Upper lobe of left lung (tissue), 6 donors: Measurements from ENCODE around the gene GNPAT. TPM values are rescaled to one million over a fixed set of nuclear protein-coding genes. Genes with fewer than 3 reads are reported as not detected.

Experiments used
- ATAC-seq, 2 donors: fragments of 200-7000 bp; cut with Tn5 transposase; one replicate each; pipeline ENCODE4 v1.9.1; 2022; ENCODE audit warnings: mild to moderate bottlenecking in 2 of 2, moderate library complexity in 2 of 2; ENCODE audit not compliant: low FRiP score in 2 of 2
- DNase-seq, 2 donors: peaks; one replicate each; pipeline ENCODE4 v3.0.0-alpha.2; 2019 to 2020
- H3K27ac ChIP-seq, 4 donors: fragments of 200-600 bp; sonication (generic); one replicate each; pipeline ENCODE4 v1.5.1; 2016 to 2019
- H3K27me3 ChIP-seq, 4 donors: fragments of 200-600 bp; sonication (generic); one replicate each; pipeline ENCODE4 v1.5.1; 2017 to 2019
- H3K36me3 ChIP-seq, 4 donors: fragments of 200-600 bp; sonication (generic); one replicate each; pipeline ENCODE4 v1.5.1; 2016 to 2019
- H3K4me1 ChIP-seq, 4 donors: fragments of 200-600 bp; sonication (generic); one replicate each; pipeline ENCODE4 v1.5.1; 2018 to 2019
- H3K4me3 ChIP-seq, 4 donors: fragments of 200-600 bp; sonication (generic); one replicate each; pipeline ENCODE4 v1.5.1; 2017 to 2019; ENCODE audit warnings: mild to moderate bottlenecking in 2 of 4, moderate library complexity in 1 of 4
- H3K9me3 ChIP-seq, 4 donors: fragments of 200-600 bp; sonication (generic); one replicate each; pipeline ENCODE4 v1.5.1; 2018 to 2019
- EP300 ChIP-seq, 4 donors: sonication (generic); formaldehyde crosslinking; IDR thresholded peaks; one replicate each; pipeline ENCODE4 v1.5.1; 2017; ENCODE audit warnings: antibody characterized with exemption in 4 of 4, control low read depth in 2 of 4
- POLR2A ChIP-seq, 4 donors: fragments of 450-650 bp; IDR thresholded peaks; one replicate each; pipeline ENCODE4 v1.5.1; 2016 to 2017; ENCODE audit warnings: antibody characterized with exemption in 4 of 4, mild to moderate bottlenecking in 2 of 4
- POLR2AphosphoS5 ChIP-seq, 2 donors: sonication (generic); formaldehyde crosslinking; IDR thresholded peaks; one replicate each; pipeline ENCODE4 v1.5.1; 2017; ENCODE audit warnings: antibody characterized with exemption in 2 of 2
- WGBS, 2 donors: methylation state at CpG; one replicate each; pipeline ENCODE4 v1.1.5; 2017 to 2018; 5-methylcytosine and 5-hydroxymethylcytosine counted together
- total RNA-seq, 6 donors: library from RNA; depleted of rRNA in 4 of 6; stranded (reverse); fragments of >200 nt in 4 of 6; gene quantifications; one replicate each; pipeline versions ENCODE4 v1.1.0 to v1.2.1, GENCODE V29; 2016 to 2021
- TF ChIP-seq, protein P1 (sequence below), 6 experiments: fragments of 450-650 bp in 4 of 6; fragments of 200-600 bp in 2 of 6; sonication (generic) in 2 of 6; IDR thresholded peaks; one replicate each; pipeline ENCODE4 v1.5.1; 2016 to 2019; ENCODE audit warnings: antibody characterized with exemption in 6 of 6
- donor health status: DM: no; HTN: no; CAD: no; lungs with moderate emphysema.
- donor health status: DM: no; HTN: yes; CAD: no; lungs with severe emphysema.

Gene GNPAT
- total RNA-seq, result 10 to 100 TPM; 14.0 to 65.0 (median 30.5) TPM

- Histone ChIP-seq H3K36me3 (peaks cover 0 to 28% (median 12%) of the 10 kb centered on the region in 4 donors), H3K27ac (peak within 1 kb of the TSS; percentile 82 to 90 (median 87)), H3K27me3 (no peaks in the 10 kb centered on the region), H3K9me3 (no peaks in the 10 kb centered on the region), H3K4me3 (peak within 1 kb of the TSS; percentile 46 to 82 (median 70)), H3K4me1 (peaks cover 23 to 29% (median 27%) of the 10 kb centered on the region in 4 donors)
- peak; percentile 97 to 99 for ATAC-seq
- WGBS, 2 donors, result 1% methylated on average over 24 to 39 of the region's 51 CpGs
- TF ChIP-seq POLR2AphosphoS5 (IDR thresholded peaks at IDR 0.05), result peak; percentile 86 to 96
- peak in 3 of 4 donors; percentile 69 to 95 (median 90) for TF ChIP-seq POLR2A (IDR thresholded peaks at IDR 0.05)
- TF ChIP-seq EP300 (IDR thresholded peaks at IDR 0.05), result no peak
- TF ChIP-seq, protein P1, sequence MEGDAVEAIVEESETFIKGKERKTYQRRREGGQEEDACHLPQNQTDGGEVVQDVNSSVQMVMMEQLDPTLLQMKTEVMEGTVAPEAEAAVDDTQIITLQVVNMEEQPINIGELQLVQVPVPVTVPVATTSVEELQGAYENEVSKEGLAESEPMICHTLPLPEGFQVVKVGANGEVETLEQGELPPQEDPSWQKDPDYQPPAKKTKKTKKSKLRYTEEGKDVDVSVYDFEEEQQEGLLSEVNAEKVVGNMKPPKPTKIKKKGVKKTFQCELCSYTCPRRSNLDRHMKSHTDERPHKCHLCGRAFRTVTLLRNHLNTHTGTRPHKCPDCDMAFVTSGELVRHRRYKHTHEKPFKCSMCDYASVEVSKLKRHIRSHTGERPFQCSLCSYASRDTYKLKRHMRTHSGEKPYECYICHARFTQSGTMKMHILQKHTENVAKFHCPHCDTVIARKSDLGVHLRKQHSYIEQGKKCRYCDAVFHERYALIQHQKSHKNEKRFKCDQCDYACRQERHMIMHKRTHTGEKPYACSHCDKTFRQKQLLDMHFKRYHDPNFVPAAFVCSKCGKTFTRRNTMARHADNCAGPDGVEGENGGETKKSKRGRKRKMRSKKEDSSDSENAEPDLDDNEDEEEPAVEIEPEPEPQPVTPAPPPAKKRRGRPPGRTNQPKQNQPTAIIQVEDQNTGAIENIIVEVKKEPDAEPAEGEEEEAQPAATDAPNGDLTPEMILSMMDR (IDR thresholded peaks at IDR 0.05), result peak in 1 of 6 experiments; percentile 20
- DNase-seq, result peak; percentile 86 to 98
These were observed at the start of gene GNPAT for GRCh38 chr1:231240883-231241735. TSS of gene GNPAT (plus strand) at chr1:231241212. CDS start at chr1:231241379, 167 bp downstream.

DNA sequence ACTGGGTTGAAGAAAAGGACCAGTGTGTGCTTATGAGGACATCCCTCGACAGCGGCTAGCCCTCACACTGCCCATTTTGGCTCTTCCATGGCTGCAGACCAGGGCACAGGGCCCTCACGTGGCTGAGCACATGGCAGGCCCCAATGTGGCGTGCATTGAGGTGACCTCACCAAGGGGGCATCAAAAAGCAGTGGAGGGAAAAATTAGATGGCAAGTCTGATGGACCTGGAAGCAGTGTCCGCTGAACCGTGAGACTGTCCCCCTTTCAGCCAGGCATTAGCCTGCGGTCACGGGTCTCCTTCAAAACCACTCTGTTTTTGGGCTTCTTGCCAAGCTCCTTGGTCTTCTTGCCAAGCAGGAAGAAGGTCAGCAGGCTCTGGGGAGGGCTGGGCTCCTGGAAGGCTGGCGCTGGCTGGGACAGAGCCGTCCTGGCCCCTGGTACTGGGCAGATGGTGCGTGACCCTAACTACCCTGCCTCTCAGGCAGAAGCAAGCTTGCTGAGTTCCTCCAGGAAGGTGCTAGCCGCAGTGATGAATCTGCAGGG lies 48.3 kb upstream of the GNPAT start:
- H3K4me1 ChIP-seq, result peaks cover 0 to 10% (median 6%) of the 10 kb centered on the region in 4 donors
- WGBS, 2 donors, result 34 to 39% methylated on average over 11 to 12 of the region's 12 CpGs
- DNase-seq (peak in 1 of 2 donors; percentile 82), ATAC-seq (peak; percentile 37 to 80)
- TF ChIP-seq POLR2A (IDR thresholded peaks at IDR 0.05) (no peak), EP300 (IDR thresholded peaks at IDR 0.05) (no peak), POLR2AphosphoS5 (IDR thresholded peaks at IDR 0.05) (no peak)
- TF ChIP-seq, protein P1 (IDR thresholded peaks at IDR 0.05), result no peak
- peaks cover 0 to 3% (median 0%) of the 10 kb centered on the region in 4 donors for H3K9me3 ChIP-seq
- no peaks in the 10 kb centered on the region for H3K36me3 ChIP-seq
- H3K27ac ChIP-seq, result no peak overlapping the region
- no peak overlapping the region for H3K4me3 ChIP-seq
- no peaks in the 10 kb centered on the region for H3K27me3 ChIP-seq

DNA sequence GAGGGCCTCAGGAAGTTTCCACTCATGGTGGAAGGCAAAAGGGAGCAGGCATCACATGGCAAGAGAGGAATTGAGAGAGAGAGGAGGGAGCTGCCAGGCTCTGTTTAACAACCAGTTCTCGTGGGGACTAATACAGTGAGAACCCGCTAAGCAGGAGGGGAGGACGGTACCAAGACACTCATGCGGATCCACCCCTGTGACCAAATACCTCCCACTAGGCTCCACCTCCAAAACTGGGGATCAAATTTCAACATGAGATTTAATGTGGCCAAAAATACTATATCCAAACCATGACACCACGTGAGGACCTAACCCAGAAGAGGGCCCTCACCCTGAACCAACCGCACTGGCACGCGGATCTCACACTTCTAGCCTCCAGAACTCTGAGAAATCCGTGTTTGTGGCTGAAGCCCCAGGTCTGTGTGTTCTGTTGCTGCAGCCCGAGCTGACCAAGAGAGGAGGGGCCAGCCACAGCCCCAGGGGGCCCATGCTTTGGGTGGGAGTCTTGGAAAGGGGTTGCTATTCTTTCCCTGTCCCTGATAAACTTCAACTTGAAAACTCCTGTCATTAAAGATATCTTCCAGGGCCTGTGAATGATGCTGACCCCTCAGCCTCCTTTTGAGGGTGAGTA lies 47.2 kb upstream of the GNPAT start:
- WGBS, 2 donors, result 71 to 80% methylated on average over 7 to 10 of the region's 10 CpGs
- Histone ChIP-seq H3K9me3 (peaks cover 0 to 3% (median 0%) of the 10 kb centered on the region in 4 donors), H3K27ac (no peak overlapping the region), H3K4me3 (no peak overlapping the region), H3K4me1 (peaks cover 0 to 10% (median 6%) of the 10 kb centered on the region in 4 donors), H3K27me3 (no peaks in the 10 kb centered on the region), H3K36me3 (no peaks in the 10 kb centered on the region)
- DNase-seq (no peak), ATAC-seq (no peak)
- no peak for TF ChIP-seq POLR2AphosphoS5 (IDR thresholded peaks at IDR 0.05)
- TF ChIP-seq, protein P1 (IDR thresholded peaks at IDR 0.05), result no peak
- no peak for TF ChIP-seq POLR2A (IDR thresholded peaks at IDR 0.05)
- no peak for TF ChIP-seq EP300 (IDR thresholded peaks at IDR 0.05)

GRCh38 chr1:231194476-231194842 lies 46.6 kb upstream of the GNPAT start:
- DNase-seq (no peak), ATAC-seq (no peak)
- Histone ChIP-seq H3K36me3 (no peaks in the 10 kb centered on the region), H3K9me3 (peaks cover 0 to 3% (median 0%) of the 10 kb centered on the region in 4 donors), H3K27me3 (no peaks in the 10 kb centered on the region), H3K4me3 (no peak overlapping the region), H3K27ac (no peak overlapping the region), H3K4me1 (peaks cover 0 to 10% (median 6%) of the 10 kb centered on the region in 4 donors)
- WGBS, 2 donors, result 71 to 77% methylated on average over 2 of the region's 2 CpGs
- TF ChIP-seq EP300 (IDR thresholded peaks at IDR 0.05) (no peak), POLR2A (IDR thresholded peaks at IDR 0.05) (no peak), POLR2AphosphoS5 (IDR thresholded peaks at IDR 0.05) (no peak)
- TF ChIP-seq, protein P1 (IDR thresholded peaks at IDR 0.05), result no peak
